HG02870 (cell line): ENCODE data around the gene HAGHL.

ENCODE experiments used
- ATAC-seq: cut with Tn5 transposase; IDR thresholded peaks from one replicate; pipeline ENCODE4 v1.9.1; 2021; ENCODE audit warnings: mild to moderate bottlenecking, moderate library complexity; ENCODE audit not compliant: unreplicated experiment

HAGHL gene

GRCh38 chr16:720990-721764 is 5.7 kb upstream of the HAGHL start, which contains the start of gene ANTKMT:
TSS of gene ANTKMT (plus strand) at chr16:721146. CDS start at chr16:721275, 129 bp downstream.
- peak; percentile 57 for ATAC-seq

- no peak for ATAC-seq
Observed at GRCh38 chr16:721765-722540, 5.0 kb upstream of the HAGHL start.

- ATAC-seq: no peak
Observed at GRCh38 chr16:722835-723633, 3.9 kb upstream of the HAGHL start.

- ATAC-seq: no peak
Observed at GRCh38 chr16:723695-724094, 3.2 kb upstream of the HAGHL start.

GRCh38 chr16:724188-725040 is 2.5 kb upstream of the HAGHL start:
- no peak for ATAC-seq

- no peak for ATAC-seq
Observed at GRCh38 chr16:725041-725376, 1.9 kb upstream of the HAGHL start.

- ATAC-seq: no peak
Observed at GRCh38 chr16:725463-726187, 1.3 kb upstream of the HAGHL start.

GRCh38 chr16:726188-726437 is 793 bp upstream of the HAGHL start:
- no peak for ATAC-seq

- ATAC-seq: no peak
Observed at GRCh38 chr16:727291-727977, 528 bp downstream of the HAGHL start.

GRCh38 chr16:728131-728889 is 1.4 kb downstream of the HAGHL start:
- ATAC-seq: no peak

- ATAC-seq: no peak
Observed at GRCh38 chr16:728890-729744, 2.2 kb downstream of the HAGHL start.

- no peak for ATAC-seq
Observed at GRCh38 chr16:729768-730665, 3.1 kb downstream of the HAGHL start.

GRCh38 chr16:730666-731509 is 4.0 kb downstream of the HAGHL start:
- ATAC-seq: no peak

GRCh38 chr16:732332-732731 is 5.4 kb downstream of the HAGHL start:
- no peak for ATAC-seq

- no peak for ATAC-seq
Observed at GRCh38 chr16:732936-733335, 6.0 kb downstream of the HAGHL start.
